Stimulated activated CD4-positive, alpha-beta T cell treated with anti-CD3 and anti-CD28 coated beads, Interleukin-1b, Interleukin-23, amount 100 ng/mL, for 4 hours (primary cell): ENCODE data around the gene OR6C74.

ENCODE experiments used
- DNase-seq, 2 donors: peaks; one replicate each; pipeline ENCODE4 v3.0.0-alpha.2; 2020; ENCODE audit warnings: low read depth in 2 of 2

Gene OR6C74

GRCh38 chr12:55244309-55244708, at the start of gene OR6C74:
OR6C74 (plus strand) TSS chr12:55244609; CDS start chr12:55247288, 2,679 bp downstream.
- no peak for DNase-seq

- no peak for DNase-seq
Measured at GRCh38 chr12:55220725-55221124, 23.7 kb upstream of the OR6C74 start, which contains the start of gene OR10A7. OR10A7 (plus strand) TSS chr12:55221025; CDS start chr12:55221025, 0 bp downstream.

- DNase-seq = no peak
Measured at GRCh38 chr12:55226523-55226922, 17.9 kb upstream of the OR6C74 start.

GRCh38 chr12:55227643-55228042, 16.8 kb upstream of the OR6C74 start:
- DNase-seq = no peak

- no peak for DNase-seq
Measured at GRCh38 chr12:55246159-55246558, 1.8 kb downstream of the OR6C74 start.

GRCh38 chr12:55250944-55251343, 6.5 kb downstream of the OR6C74 start:
- DNase-seq = no peak

GRCh38 chr12:55253281-55253680, 8.9 kb downstream of the OR6C74 start:
- no peak for DNase-seq

- no peak for DNase-seq
Measured at GRCh38 chr12:55256831-55257230, 12.4 kb downstream of the OR6C74 start.

- DNase-seq = no peak
Measured at GRCh38 chr12:55258303-55258702, 13.9 kb downstream of the OR6C74 start.

- DNase-seq = no peak
Measured at GRCh38 chr12:55280991-55281390, 36.6 kb downstream of the OR6C74 start.

GRCh38 chr12:55289999-55290398, 45.6 kb downstream of the OR6C74 start:
- no peak for DNase-seq
